DMS53 treated with DMSO at 0.1 percent for 48 hours (cell line): Measurements from ENCODE around the gene DLG1.

Source experiments
- DNase-seq: peaks from one replicate; lab custom pipeline; 2025; ENCODE audit not compliant: unreplicated experiment; lab: John Stamatoyannopoulos, UW

The DLG1 gene

GRCh38 chr3:197002701-197003454 is 295.5 kb downstream of the DLG1 start:
- peak; percentile 63 for DNase-seq

GRCh38 chr3:197001972-197002700 is 296.3 kb downstream of the DLG1 start:
- DNase-seq = no peak

- no peak for DNase-seq
These were observed 297.1 kb downstream of the DLG1 start for GRCh38 chr3:197001106-197001971.

GRCh38 chr3:197000211-197000610 is 298.2 kb downstream of the DLG1 start:
- no peak for DNase-seq

GRCh38 chr3:196998966-196999760 is 299.2 kb downstream of the DLG1 start:
- DNase-seq = no peak

GRCh38 chr3:196997311-196997710 is 301.1 kb downstream of the DLG1 start:
- DNase-seq = no peak

- DNase-seq = no peak
These were observed 301.8 kb downstream of the DLG1 start for GRCh38 chr3:196996454-196997265.

GRCh38 chr3:196995646-196996355 is 302.6 kb downstream of the DLG1 start:
- no peak for DNase-seq

GRCh38 chr3:196995027-196995426 is 303.4 kb downstream of the DLG1 start:
- DNase-seq = no peak

- no peak for DNase-seq
These were observed 304.4 kb downstream of the DLG1 start for GRCh38 chr3:196994056-196994455.
